Osteocyte (in vitro differentiated cells): ENCODE results near the gene RIN3. TPM values are rescaled to one million over a fixed set of nuclear protein-coding genes. Genes with fewer than 3 reads are reported as not detected.

Experiments used
- DNase-seq: peaks from one replicate; pipeline ENCODE4 v3.0.0; 2021; ENCODE audit warnings: mixed read lengths; ENCODE audit not compliant: unreplicated experiment; ENCODE audit errors: extremely low spot score
- H3K27ac Mint-ChIP-seq: one replicate; pipeline ENCODE4 v1.8.0; 2021; ENCODE audit warnings: mild to moderate bottlenecking, mixed read lengths; ENCODE audit not compliant: unreplicated experiment
- H3K27me3 Mint-ChIP-seq: one replicate; pipeline ENCODE4 v1.8.0; 2021; ENCODE audit warnings: mixed read lengths; ENCODE audit not compliant: unreplicated experiment
- H3K36me3 Mint-ChIP-seq: one replicate; pipeline ENCODE4 v1.8.0; 2021; ENCODE audit warnings: mixed read lengths; ENCODE audit not compliant: unreplicated experiment
- H3K4me1 Mint-ChIP-seq: one replicate; pipeline ENCODE4 v1.8.0; 2021; ENCODE audit warnings: mixed read lengths; ENCODE audit not compliant: unreplicated experiment
- H3K4me3 Mint-ChIP-seq: one replicate; pipeline ENCODE4 v1.8.0; 2021; ENCODE audit warnings: mild to moderate bottlenecking, moderate library complexity, mixed read lengths; ENCODE audit not compliant: unreplicated experiment
- H3K9me3 Mint-ChIP-seq: one replicate; pipeline ENCODE4 v1.8.0; 2021; ENCODE audit warnings: mixed read lengths; ENCODE audit not compliant: unreplicated experiment
- CTCF ChIP-seq: fragments of 200-600 bp; sonication (generic); IDR thresholded peaks from 2 replicates; pipeline ENCODE4 v1.5.0; 2021; ENCODE audit warnings: antibody characterized with exemption, mild to moderate bottlenecking, moderate library complexity
- total RNA-seq: library from RNA; stranded (reverse); gene quantifications from 2 replicates; pipeline ENCODE4 v1.2.1, GENCODE V29; 2021

RIN3 gene
- total RNA-seq, 1 donor from 2014 or later: 26.7 TPM

- H3K27ac Mint-ChIP-seq: no peak overlapping the region
- no peak overlapping the region for H3K4me3 Mint-ChIP-seq
- no peaks in the 10 kb centered on the region for H3K27me3 Mint-ChIP-seq
- TF ChIP-seq CTCF: no peak
- H3K4me1 Mint-ChIP-seq: peaks cover 11% of the 10 kb centered on the region
- peaks cover 32% of the 10 kb centered on the region for H3K36me3 Mint-ChIP-seq
- peaks cover 35% of the 10 kb centered on the region for H3K9me3 Mint-ChIP-seq
- DNase-seq: no peak
Observed at GRCh38 chr14:92624764-92625163, 111.2 kb downstream of the RIN3 start.

GRCh38 chr14:92625213-92625612 is 111.6 kb downstream of the RIN3 start:
- TF ChIP-seq CTCF: no peak
- Mint-ChIP-seq H3K4me3 (no peak overlapping the region), H3K9me3 (peaks cover 35% of the 10 kb centered on the region), H3K36me3 (peaks cover 32% of the 10 kb centered on the region), H3K27me3 (no peaks in the 10 kb centered on the region), H3K27ac (no peak overlapping the region), H3K4me1 (peaks cover 11% of the 10 kb centered on the region)
- no peak for DNase-seq

- no peak for DNase-seq
- no peak for TF ChIP-seq CTCF
- H3K27me3 Mint-ChIP-seq: no peaks in the 10 kb centered on the region
- no peak overlapping the region for H3K4me3 Mint-ChIP-seq
- H3K4me1 Mint-ChIP-seq: peaks cover 11% of the 10 kb centered on the region
- H3K36me3 Mint-ChIP-seq: peaks cover 32% of the 10 kb centered on the region
- peaks cover 35% of the 10 kb centered on the region for H3K9me3 Mint-ChIP-seq
- H3K27ac Mint-ChIP-seq: no peak overlapping the region
Observed at GRCh38 chr14:92626041-92626440, 112.5 kb downstream of the RIN3 start.

- peaks cover 21% of the 10 kb centered on the region for H3K36me3 Mint-ChIP-seq
- H3K4me1 Mint-ChIP-seq: peaks cover 11% of the 10 kb centered on the region
- DNase-seq: no peak
- no peak overlapping the region for H3K27ac Mint-ChIP-seq
- H3K9me3 Mint-ChIP-seq: peaks cover 18% of the 10 kb centered on the region
- H3K4me3 Mint-ChIP-seq: no peak overlapping the region
- H3K27me3 Mint-ChIP-seq: no peaks in the 10 kb centered on the region
- TF ChIP-seq CTCF: no peak
Observed at GRCh38 chr14:92627707-92628215, 114.2 kb downstream of the RIN3 start.

GRCh38 chr14:92628636-92629035 is 115.1 kb downstream of the RIN3 start:
- no peak overlapping the region for H3K4me3 Mint-ChIP-seq
- no peak for TF ChIP-seq CTCF
- H3K27ac Mint-ChIP-seq: no peak overlapping the region
- peaks cover 17% of the 10 kb centered on the region for H3K9me3 Mint-ChIP-seq
- H3K4me1 Mint-ChIP-seq: peaks cover 16% of the 10 kb centered on the region
- peaks cover 20% of the 10 kb centered on the region for H3K36me3 Mint-ChIP-seq
- no peaks in the 10 kb centered on the region for H3K27me3 Mint-ChIP-seq
- DNase-seq: no peak
